H9 (cell line): Measurements from ENCODE around the gene ALOX15B. TPM values are rescaled to one million over a fixed set of nuclear protein-coding genes. Genes with fewer than 3 reads are reported as not detected.
A peak's percentile ranks its signal among the peaks of the same experiment; 100 is the strongest.

Source experiments
- DNase-seq: peaks from one replicate; pipeline ENCODE4 v3.0.0-alpha.2; 2017
- H2AFZ ChIP-seq: one replicate; pipeline ENCODE4 v1.6.1; 2013; ENCODE audit warnings: mild to moderate bottlenecking, low read length, control low read depth, moderate library complexity
- H2AK5ac ChIP-seq: 2 replicates; pipeline ENCODE4 v1.6.1; 2013; ENCODE audit warnings: low read length, control low read depth, mixed read lengths; ENCODE audit not compliant: insufficient read length
- H2BK120ac ChIP-seq: one replicate; pipeline ENCODE4 v1.6.1; 2013; ENCODE audit warnings: low read depth, mild to moderate bottlenecking, low read length, control low read depth, inconsistent platforms; ENCODE audit not compliant: poor library complexity, severe bottlenecking
- H2BK12ac ChIP-seq: 2 replicates; pipeline ENCODE4 v1.6.1; 2013; ENCODE audit warnings: low read length, control low read depth, mixed read lengths, low read depth; ENCODE audit not compliant: insufficient read length
- H2BK15ac ChIP-seq: 2 replicates; pipeline ENCODE4 v1.6.1; 2013; ENCODE audit warnings: low read depth, low read length, control low read depth
- H2BK20ac ChIP-seq: one replicate; pipeline ENCODE4 v1.6.1; 2013; ENCODE audit warnings: low read depth, mild to moderate bottlenecking, low read length, control low read depth, inconsistent platforms; ENCODE audit not compliant: poor library complexity, severe bottlenecking
- H2BK5ac ChIP-seq: 2 replicates; pipeline ENCODE4 v1.6.1; 2013; ENCODE audit warnings: low read length, control low read depth, mixed read lengths; ENCODE audit not compliant: insufficient read length
- H3K14ac ChIP-seq: 2 replicates; pipeline ENCODE4 v1.6.1; 2013; ENCODE audit warnings: low read length, control low read depth; ENCODE audit not compliant: insufficient read depth
- H3K18ac ChIP-seq: 2 replicates; pipeline ENCODE4 v1.6.1; 2013; ENCODE audit warnings: low read depth, mild to moderate bottlenecking, mixed read lengths, low read length, control low read depth; ENCODE audit not compliant: insufficient read length
- H3K23ac ChIP-seq: 2 replicates; pipeline ENCODE4 v1.6.1; 2013; ENCODE audit warnings: low read length, control low read depth, mixed read lengths, low read depth; ENCODE audit not compliant: insufficient read length
- H3K23me2 ChIP-seq: 2 replicates; pipeline ENCODE4 v1.6.1; 2013; ENCODE audit warnings: low read depth, mild to moderate bottlenecking, mixed read lengths, low read length, control low read depth; ENCODE audit not compliant: insufficient read length, poor library complexity, severe bottlenecking
- H3K27ac ChIP-seq: 2 replicates; pipeline ENCODE4 v1.5.1; 2013; ENCODE audit warnings: low read length, control low read depth, mixed read lengths, low read depth; ENCODE audit not compliant: insufficient read length
- H3K27me3 ChIP-seq: 2 replicates; pipeline ENCODE4 v1.6.1; 2013; ENCODE audit warnings: low read length, control low read depth, inconsistent platforms; ENCODE audit not compliant: insufficient read depth
- H3K4ac ChIP-seq: 2 replicates; pipeline ENCODE4 v1.6.1; 2013; ENCODE audit warnings: low read depth, mild to moderate bottlenecking, control low read depth, inconsistent platforms, low read length, moderate library complexity
- H3K4me1 ChIP-seq: 2 replicates; pipeline ENCODE4 v1.6.1; 2013; ENCODE audit warnings: low read length, control low read depth, inconsistent platforms; ENCODE audit not compliant: insufficient read depth
- H3K4me2 ChIP-seq: 2 replicates; pipeline ENCODE4 v1.6.1; 2013; ENCODE audit warnings: low read length, control low read depth, mixed read lengths; ENCODE audit not compliant: insufficient read length, insufficient read depth
- H3K56ac ChIP-seq: 2 replicates; pipeline ENCODE4 v1.6.1; 2013; ENCODE audit warnings: low read depth, mild to moderate bottlenecking, mixed read lengths, low read length, control low read depth; ENCODE audit not compliant: insufficient read length
- H3K79me1 ChIP-seq: 2 replicates; pipeline ENCODE4 v1.6.1; 2013; ENCODE audit warnings: low read depth, mild to moderate bottlenecking, moderate library complexity, low read length, control low read depth, inconsistent platforms; ENCODE audit not compliant: insufficient read depth, poor library complexity, severe bottlenecking
- H3K79me2 ChIP-seq: 2 replicates; pipeline ENCODE4 v1.6.1; 2013; ENCODE audit warnings: low read length, control low read depth, inconsistent platforms; ENCODE audit not compliant: insufficient read depth
- H3K9ac ChIP-seq: 2 replicates; pipeline ENCODE4 v1.6.1; 2013; ENCODE audit warnings: low read length, control low read depth, mixed read lengths; ENCODE audit not compliant: insufficient read length; ENCODE audit errors: extremely low read depth
- H3K9me3 ChIP-seq: one replicate; pipeline ENCODE4 v1.6.1; 2013; ENCODE audit warnings: low read depth, low read length, inconsistent platforms; ENCODE audit not compliant: control insufficient read depth
- H3T11ph ChIP-seq: one replicate; pipeline ENCODE4 v1.6.1; 2013; ENCODE audit warnings: mild to moderate bottlenecking, low read length, control low read depth, inconsistent platforms
- H4K20me1 ChIP-seq: one replicate; pipeline ENCODE4 v1.6.1; 2013; ENCODE audit not compliant: control insufficient read depth, insufficient read length, insufficient read depth
- H4K5ac ChIP-seq: 2 replicates; pipeline ENCODE4 v1.6.1; 2013; ENCODE audit warnings: low read depth, mild to moderate bottlenecking, mixed read lengths, low read length, control low read depth; ENCODE audit not compliant: insufficient read length
- H4K8ac ChIP-seq: replicated peaks from 2 replicates; pipeline ENCODE4 v1.6.1; 2013; ENCODE audit warnings: low read length, control low read depth, mixed read lengths, low read depth; ENCODE audit not compliant: insufficient read length
- H4K91ac ChIP-seq: 2 replicates; pipeline ENCODE4 v1.6.1; 2013; ENCODE audit warnings: low read depth, mild to moderate bottlenecking, moderate library complexity, mixed read lengths, low read length, control low read depth; ENCODE audit not compliant: insufficient read length
- H3K27ac Mint-ChIP-seq, 3 experiments: 2 replicates in 2 of 3; 3 replicates in 1 of 3; pipeline ENCODE4 v1.8.0; 2020 to 2021; ENCODE audit warnings: mixed read lengths in 3 of 3, mild to moderate bottlenecking in 1 of 3, moderate library complexity in 1 of 3
- H3K27me3 Mint-ChIP-seq: 2 replicates; pipeline ENCODE4 v1.8.0; 2021; ENCODE audit warnings: low read depth, mild to moderate bottlenecking, moderate library complexity, mixed read lengths
- H3K36me3 Mint-ChIP-seq, 3 experiments: 2 replicates in 2 of 3; 3 replicates in 1 of 3; pipeline ENCODE4 v1.8.0; 2020 to 2021; ENCODE audit warnings: low read depth in 3 of 3, mixed read lengths in 3 of 3; ENCODE audit not compliant: insufficient read depth in 1 of 3
- H3K4me1 Mint-ChIP-seq, 2 experiments: 2 replicates each; pipeline ENCODE4 v1.8.0; 2020; ENCODE audit warnings: mixed read lengths in 2 of 2
- H3K4me3 Mint-ChIP-seq, 2 experiments: 2 replicates in 1 of 2; 3 replicates in 1 of 2; pipeline ENCODE4 v1.8.0; 2020 to 2021; ENCODE audit warnings: mild to moderate bottlenecking in 2 of 2, mixed read lengths in 2 of 2, moderate library complexity in 1 of 2
- H3K9me3 Mint-ChIP-seq, 2 experiments: 2 replicates in 1 of 2; 3 replicates in 1 of 2; pipeline ENCODE4 v1.8.0; 2020; ENCODE audit warnings: mild to moderate bottlenecking in 2 of 2, mixed read lengths in 2 of 2, moderate library complexity in 1 of 2
- CTCF ChIP-seq: fragments of 200-600 bp; sonication (generic); conservative IDR thresholded peaks from 3 replicates; pipeline ENCODE4 v1.8.0; 2021; ENCODE audit warnings: antibody characterized with exemption, mild to moderate bottlenecking
- WGBS: extraction: QIAGEN DNeasy Blood & Tissue Kit; methylation state at CpG from one replicate; pipeline ENCODE4 v1.1.7; 2013; ENCODE audit warnings: missing lambda C conversion rate, low lambda C conversion rate, mixed read lengths; ENCODE audit not compliant: insufficient read length; ENCODE audit errors: extremely low coverage; 5-methylcytosine and 5-hydroxymethylcytosine counted together
- total RNA-seq: library from RNA; stranded (reverse); gene quantifications from 2 replicates; pipeline ENCODE4 v1.2.1, GENCODE V29; 2021

The ALOX15B gene
- total RNA-seq, 1 experiment from 2014 or later, result not detected

- H3K9ac ChIP-seq, result no peak overlapping the region
- peaks cover 17% of the 10 kb centered on the region for H3K23me2 ChIP-seq
- no peak overlapping the region for H2BK12ac ChIP-seq
- H3K56ac ChIP-seq, result no peak overlapping the region
- H3K4me2 ChIP-seq, result peak overlapping the region; percentile 74
- Mint-ChIP-seq H3K4me3 (peak overlapping the region; percentile 54 to 87), H3K27me3 (peaks cover 99% of the 10 kb centered on the region), H3K36me3 (peaks cover 0 to 2% (median 0%) of the 10 kb centered on the region in 3 experiments; a peak in 2 of 7 replicates), H3K27ac (no peak overlapping the region), H3K4me1 (peaks cover 24 to 29% of the 10 kb centered on the region in 2 experiments), H3K9me3 (peaks cover 0 to 3% of the 10 kb centered on the region in 2 experiments; a peak in 3 of 5 replicates)
- H4K8ac ChIP-seq, result no peak overlapping the region
- H3K79me2 ChIP-seq, result no peaks in the 10 kb centered on the region
- H2AK5ac ChIP-seq, result no peak overlapping the region
- H4K91ac ChIP-seq, result no peak overlapping the region
- no peak overlapping the region for H2AFZ ChIP-seq
- no peak for TF ChIP-seq CTCF
- H2BK15ac ChIP-seq, result no peak overlapping the region
- no peaks in the 10 kb centered on the region for H3K9me3 ChIP-seq
- WGBS, result no CpG with 5 or more reads among the region's 40 CpGs
- no peaks in the 10 kb centered on the region for H4K20me1 ChIP-seq
- H3K27ac ChIP-seq, result no peak overlapping the region
- H3K4ac ChIP-seq, result no peak overlapping the region
- H3K23ac ChIP-seq, result no peak overlapping the region
- H3K4me1 ChIP-seq, result no peaks in the 10 kb centered on the region
- no peaks in the 10 kb centered on the region for H3K79me1 ChIP-seq
- H2BK120ac ChIP-seq, result no peak overlapping the region
- peak; percentile 61 for DNase-seq
- peak overlapping the region; percentile 49 for H3K18ac ChIP-seq
- no peak overlapping the region for H3T11ph ChIP-seq
- no peak overlapping the region for H3K14ac ChIP-seq
- H4K5ac ChIP-seq, result no peak overlapping the region
- peaks cover 46% of the 10 kb centered on the region for H3K27me3 ChIP-seq
- H2BK20ac ChIP-seq, result no peak overlapping the region
- H2BK5ac ChIP-seq, result no peak overlapping the region
These were observed 34.0 kb downstream of the ALOX15B start for GRCh38 chr17:8072729-8073461.
